OCI-LY1 (cell line): ENCODE data around the gene SLC2A4RG.

ENCODE experiments used
- CTCF ChIP-seq: fragments of 200-600 bp; sonication (generic), shearing (Covaris generic); IDR thresholded peaks from 2 replicates; pipeline ENCODE4 v1.5.1; 2017; ENCODE audit warnings: mild to moderate bottlenecking, antibody characterized with exemption, low read length, moderate library complexity, mixed read lengths
- EZH2 ChIP-seq: fragments of 200-600 bp; sonication (generic), shearing (Covaris generic); IDR thresholded peaks from 2 replicates; pipeline ENCODE4 v1.8.0; 2017; ENCODE audit warnings: borderline replicate concordance, mixed run types, mild to moderate bottlenecking, antibody characterized with exemption, low read length, moderate library complexity, mixed read lengths

DNA sequence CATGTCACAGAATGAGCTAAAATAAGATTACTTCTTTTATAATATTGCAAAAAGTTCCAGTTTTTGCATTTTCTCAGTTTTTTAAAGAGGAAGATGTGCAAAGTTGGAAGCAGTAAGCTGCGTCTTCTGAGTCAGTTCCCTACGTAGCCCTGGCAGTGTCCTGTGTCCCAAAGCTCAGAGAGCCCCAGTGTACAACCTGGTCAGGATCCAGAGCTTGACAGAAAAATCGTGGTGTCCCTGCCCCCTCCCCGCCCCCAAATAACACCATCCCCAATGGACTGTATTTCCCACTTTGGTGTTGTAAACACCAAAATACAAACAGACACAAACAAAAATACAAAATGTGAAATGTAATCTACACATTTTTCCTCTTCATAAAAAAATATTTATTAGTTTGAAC lies 4.6 kb downstream of the SLC2A4RG start:
- no peak for TF ChIP-seq EZH2
- TF ChIP-seq CTCF, result no peak
